ENCODE data around the gene ABHD2.
A peak's percentile ranks its signal among the peaks of the same experiment; 100 is the strongest.
"Not testable (repeated sequence)": the region's sequence is repeated elsewhere in the genome, so short reads cannot be mapped to it uniquely, and the experiment has no call there.

ABHD2 gene

GRCh38 chr15:89217686-89218376 is 129.6 kb downstream of the ABHD2 start:
- DNase-seq (ENCODE audit: low spot score), result no peak

GRCh38 chr15:89218531-89218930 is 130.3 kb downstream of the ABHD2 start:
- no peak for DNase-seq (ENCODE audit: low spot score)

GRCh38 chr15:89221543-89221942 is 133.3 kb downstream of the ABHD2 start, which contains the start of gene RLBP1:
TSS of gene RLBP1 (minus strand) at chr15:89221579. CDS start at chr15:89218975, 2,604 bp downstream.
- no peak for DNase-seq (ENCODE audit: low spot score)

- DNase-seq (ENCODE audit: low spot score), result no peak
These were observed 137.3 kb downstream of the ABHD2 start for GRCh38 chr15:89225588-89225987.

GRCh38 chr15:89226359-89227221 is 138.3 kb downstream of the ABHD2 start:
- no peak for DNase-seq (ENCODE audit: low spot score)

- no peak for DNase-seq (ENCODE audit: low spot score)
These were observed 139.2 kb downstream of the ABHD2 start for GRCh38 chr15:89227425-89227824.

- no peak for DNase-seq (ENCODE audit: low spot score)
These were observed 142.0 kb downstream of the ABHD2 start for GRCh38 chr15:89230277-89230676.

GRCh38 chr15:89231832-89232231 is 143.6 kb downstream of the ABHD2 start:
- no peak for DNase-seq (ENCODE audit: low spot score)

- not testable (repeated sequence) for DNase-seq (ENCODE audit: low spot score)
These were observed 151.9 kb downstream of the ABHD2 start for GRCh38 chr15:89239883-89240810.

- DNase-seq (ENCODE audit: low spot score), result no peak
These were observed 154.9 kb downstream of the ABHD2 start for GRCh38 chr15:89243046-89243690.

GRCh38 chr15:89243691-89244573 is 155.7 kb downstream of the ABHD2 start, which contains the start of gene FANCI:
TSS of gene FANCI (plus strand) at chr15:89243979. CDS start at chr15:89247648, 3,669 bp downstream.
- peak; percentile 92 for DNase-seq (ENCODE audit: low spot score)

GRCh38 chr15:89244574-89244903 is 156.3 kb downstream of the ABHD2 start:
- DNase-seq (ENCODE audit: low spot score), result no peak

- DNase-seq (ENCODE audit: low spot score), result no peak
These were observed 159.2 kb downstream of the ABHD2 start for GRCh38 chr15:89247446-89247845.

GRCh38 chr15:89248584-89248983 is 160.3 kb downstream of the ABHD2 start:
- no peak for DNase-seq (ENCODE audit: low spot score)

GRCh38 chr15:89250142-89250541 is 161.9 kb downstream of the ABHD2 start:
- not testable (repeated sequence) for DNase-seq (ENCODE audit: low spot score)

Small RNA genes lying within 50 kb of the gene (small RNA-seq; reads per million reads assigned to genes)
- 0 reads per million in 2 experiments for gene RNU7-195P
